Neutrophil (primary cell): Measurements from ENCODE around the gene SLC4A4.

Experiments used
- H3K27ac ChIP-seq: fragments of 200-600 bp; sonication (generic); 2 replicates; pipeline ENCODE4 v1.5.1; 2016; ENCODE audit warnings: mild to moderate bottlenecking, moderate library complexity
- H3K27me3 ChIP-seq: fragments of 200-600 bp; sonication (generic); 2 replicates; pipeline ENCODE4 v1.6.0; 2016; ENCODE audit warnings: mild to moderate bottlenecking
- H3K36me3 ChIP-seq: fragments of 200-600 bp; sonication (generic); 2 replicates; pipeline ENCODE4 v1.5.1; 2017
- H3K4me1 ChIP-seq, 2 experiments: fragments of 200-600 bp in 1 of 2; sonication (generic) in 1 of 2; 1 replicate in 1 of 2; 2 replicates in 1 of 2; pipeline versions ENCODE4 v1.5.1 to v1.6.1; 2013 to 2016; ENCODE audit warnings: low read depth in 1 of 2, low read length in 1 of 2, mild to moderate bottlenecking in 1 of 2, moderate library complexity in 1 of 2; ENCODE audit not compliant: control insufficient read depth in 1 of 2, insufficient read depth in 1 of 2
- H3K4me3 ChIP-seq, 2 experiments: fragments of 200-600 bp in 1 of 2; sonication (generic) in 1 of 2; 1 replicate in 1 of 2; 2 replicates in 1 of 2; pipeline ENCODE4 v1.5.1; 2013 to 2016; ENCODE audit warnings: low read depth in 1 of 2, low read length in 1 of 2, mild to moderate bottlenecking in 1 of 2, moderate library complexity in 1 of 2
- H3K9me3 ChIP-seq: fragments of 200-600 bp; sonication (generic); 2 replicates; pipeline ENCODE4 v1.5.1; 2016
- TF ChIP-seq, protein P1 (sequence below): fragments of 200-600 bp; sonication (generic); IDR thresholded peaks from 2 replicates; pipeline ENCODE4 v1.5.1; 2016; ENCODE audit warnings: antibody characterized with exemption

Gene SLC4A4

GRCh38 chr4:71497078-71497477, 158.3 kb downstream of the SLC4A4 start:
- Histone ChIP-seq H3K9me3 (no peaks in the 10 kb centered on the region), H3K4me3 (no peak overlapping the region), H3K4me1 (no peaks in the 10 kb centered on the region), H3K27ac (no peak overlapping the region), H3K27me3 (no peaks in the 10 kb centered on the region), H3K36me3 (no peaks in the 10 kb centered on the region)
- TF ChIP-seq, protein P1, sequence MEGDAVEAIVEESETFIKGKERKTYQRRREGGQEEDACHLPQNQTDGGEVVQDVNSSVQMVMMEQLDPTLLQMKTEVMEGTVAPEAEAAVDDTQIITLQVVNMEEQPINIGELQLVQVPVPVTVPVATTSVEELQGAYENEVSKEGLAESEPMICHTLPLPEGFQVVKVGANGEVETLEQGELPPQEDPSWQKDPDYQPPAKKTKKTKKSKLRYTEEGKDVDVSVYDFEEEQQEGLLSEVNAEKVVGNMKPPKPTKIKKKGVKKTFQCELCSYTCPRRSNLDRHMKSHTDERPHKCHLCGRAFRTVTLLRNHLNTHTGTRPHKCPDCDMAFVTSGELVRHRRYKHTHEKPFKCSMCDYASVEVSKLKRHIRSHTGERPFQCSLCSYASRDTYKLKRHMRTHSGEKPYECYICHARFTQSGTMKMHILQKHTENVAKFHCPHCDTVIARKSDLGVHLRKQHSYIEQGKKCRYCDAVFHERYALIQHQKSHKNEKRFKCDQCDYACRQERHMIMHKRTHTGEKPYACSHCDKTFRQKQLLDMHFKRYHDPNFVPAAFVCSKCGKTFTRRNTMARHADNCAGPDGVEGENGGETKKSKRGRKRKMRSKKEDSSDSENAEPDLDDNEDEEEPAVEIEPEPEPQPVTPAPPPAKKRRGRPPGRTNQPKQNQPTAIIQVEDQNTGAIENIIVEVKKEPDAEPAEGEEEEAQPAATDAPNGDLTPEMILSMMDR: no peak

- Histone ChIP-seq H3K4me3 (no peak overlapping the region), H3K4me1 (no peaks in the 10 kb centered on the region), H3K9me3 (no peaks in the 10 kb centered on the region), H3K36me3 (no peaks in the 10 kb centered on the region), H3K27ac (no peak overlapping the region), H3K27me3 (no peaks in the 10 kb centered on the region)
- TF ChIP-seq, protein P1: no peak
These were observed 159.2 kb downstream of the SLC4A4 start for GRCh38 chr4:71498002-71498401.

GRCh38 chr4:71498625-71499024, 159.8 kb downstream of the SLC4A4 start:
- Histone ChIP-seq H3K27ac (no peak overlapping the region), H3K9me3 (no peaks in the 10 kb centered on the region), H3K27me3 (no peaks in the 10 kb centered on the region), H3K4me3 (no peak overlapping the region), H3K36me3 (no peaks in the 10 kb centered on the region), H3K4me1 (no peaks in the 10 kb centered on the region)
- TF ChIP-seq, protein P1: no peak

DNA sequence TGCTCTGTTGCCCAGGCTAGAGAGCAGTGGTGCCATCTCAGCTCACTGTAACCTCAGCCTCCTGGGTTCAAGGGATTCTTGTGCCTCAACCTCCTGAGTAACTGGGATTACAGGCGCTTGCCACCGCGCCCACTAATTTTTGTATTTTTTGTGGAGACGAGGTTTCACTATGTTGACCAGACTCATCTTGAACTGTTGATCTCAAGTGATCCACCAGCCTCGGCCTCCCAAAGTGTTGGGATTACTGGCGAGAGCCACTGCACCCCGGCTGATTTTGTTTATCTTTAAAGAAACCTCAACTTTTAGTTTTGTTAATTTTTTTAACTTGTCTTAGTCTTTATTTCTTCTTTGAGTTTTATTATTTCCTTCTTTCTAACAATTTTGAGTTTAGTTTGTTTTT, 163.2 kb downstream of the SLC4A4 start:
- Histone ChIP-seq H3K4me3 (no peak overlapping the region), H3K27ac (no peak overlapping the region), H3K4me1 (no peaks in the 10 kb centered on the region), H3K27me3 (no peaks in the 10 kb centered on the region), H3K9me3 (no peaks in the 10 kb centered on the region), H3K36me3 (no peaks in the 10 kb centered on the region)
- TF ChIP-seq, protein P1: no peak

- TF ChIP-seq, protein P1: no peak
- H3K4me1 ChIP-seq: no peaks in the 10 kb centered on the region
- no peaks in the 10 kb centered on the region for H3K36me3 ChIP-seq
- no peaks in the 10 kb centered on the region for H3K9me3 ChIP-seq
- H3K4me3 ChIP-seq: no peak overlapping the region
- no peak overlapping the region for H3K27ac ChIP-seq
- no peaks in the 10 kb centered on the region for H3K27me3 ChIP-seq
These were observed 179.6 kb downstream of the SLC4A4 start for GRCh38 chr4:71518283-71518989.
